ENCODE measurements around the gene UBE2Q1. TPM values are rescaled to one million over a fixed set of nuclear protein-coding genes. Genes with fewer than 3 reads are reported as not detected.
A peak's percentile ranks its signal among the peaks of the same experiment; 100 is the strongest.

The UBE2Q1 gene
- total and polyA plus RNA-seq, 2 experiments from 2014 or later, result 15.5 to 33.0 TPM

DNA sequence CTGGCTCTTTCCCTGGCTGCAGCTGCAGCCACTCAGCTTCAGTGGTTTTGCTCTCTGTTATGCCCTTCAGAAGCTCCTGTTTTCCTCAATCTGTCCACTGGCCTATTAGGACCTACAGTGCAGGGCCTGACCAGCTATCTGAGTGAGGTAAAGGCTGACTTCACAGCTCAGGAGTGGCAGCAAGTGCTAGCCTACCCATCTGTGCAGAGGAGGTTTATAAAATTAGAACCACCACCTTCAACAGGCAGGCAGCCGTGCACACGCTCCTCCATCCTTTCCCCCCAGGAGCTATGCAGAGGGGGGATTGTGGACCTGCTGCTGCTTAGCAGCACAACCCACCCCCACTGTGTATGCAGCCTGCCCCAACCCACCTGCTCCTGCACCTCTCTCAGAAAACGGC, 41.2 kb upstream of the UBE2Q1 start:
- H3K4me1 Mint-ChIP-seq, result peaks cover 16% of the 10 kb centered on the region
- H3K27me3 ChIP-seq (ENCODE audit: insufficient read depth), result no peaks in the 10 kb centered on the region
- no peak overlapping the region for H3K4me3 ChIP-seq
- peaks cover 6% of the 10 kb centered on the region for H3K4me1 ChIP-seq (ENCODE audit: insufficient read depth)
- H3K36me3 ChIP-seq (ENCODE audit: insufficient read depth), result peaks cover 44% of the 10 kb centered on the region
- no peak for DNase-seq (ENCODE audit: low spot score)
- H3K27me3 Mint-ChIP-seq (ENCODE audit: insufficient read depth, low read depth, poor library complexity), result peaks cover 3% of the 10 kb centered on the region
- H3K9me3 Mint-ChIP-seq, result no peaks in the 10 kb centered on the region
- no peak overlapping the region for H3K4me2 ChIP-seq
- no peaks in the 10 kb centered on the region for H3K9me2 ChIP-seq (ENCODE audit: insufficient read depth)
- TF ChIP-seq EZH2phosphoT487 (IDR thresholded peaks at IDR 0.05; ENCODE audit: unreplicated experiment), result no peak
- peaks cover 56% of the 10 kb centered on the region for H4K20me1 ChIP-seq (replicated peaks; ENCODE audit: insufficient read depth)
- peaks cover 62% of the 10 kb centered on the region for H3K79me2 ChIP-seq (replicated peaks; ENCODE audit: insufficient read depth)
- H3K27ac ChIP-seq (ENCODE audit: low read depth), result no peak overlapping the region
- no peak overlapping the region for H3K4me3 Mint-ChIP-seq
- H2AFZ ChIP-seq, result no peak overlapping the region
- no peaks in the 10 kb centered on the region for H3F3A ChIP-seq (replicated peaks; ENCODE audit: low read depth)
- ATAC-seq, result no peak
- H3K36me3 Mint-ChIP-seq (ENCODE audit: low read depth), result peaks cover 77% of the 10 kb centered on the region
- peak overlapping the region; percentile 62 for H3K27ac Mint-ChIP-seq

DNA sequence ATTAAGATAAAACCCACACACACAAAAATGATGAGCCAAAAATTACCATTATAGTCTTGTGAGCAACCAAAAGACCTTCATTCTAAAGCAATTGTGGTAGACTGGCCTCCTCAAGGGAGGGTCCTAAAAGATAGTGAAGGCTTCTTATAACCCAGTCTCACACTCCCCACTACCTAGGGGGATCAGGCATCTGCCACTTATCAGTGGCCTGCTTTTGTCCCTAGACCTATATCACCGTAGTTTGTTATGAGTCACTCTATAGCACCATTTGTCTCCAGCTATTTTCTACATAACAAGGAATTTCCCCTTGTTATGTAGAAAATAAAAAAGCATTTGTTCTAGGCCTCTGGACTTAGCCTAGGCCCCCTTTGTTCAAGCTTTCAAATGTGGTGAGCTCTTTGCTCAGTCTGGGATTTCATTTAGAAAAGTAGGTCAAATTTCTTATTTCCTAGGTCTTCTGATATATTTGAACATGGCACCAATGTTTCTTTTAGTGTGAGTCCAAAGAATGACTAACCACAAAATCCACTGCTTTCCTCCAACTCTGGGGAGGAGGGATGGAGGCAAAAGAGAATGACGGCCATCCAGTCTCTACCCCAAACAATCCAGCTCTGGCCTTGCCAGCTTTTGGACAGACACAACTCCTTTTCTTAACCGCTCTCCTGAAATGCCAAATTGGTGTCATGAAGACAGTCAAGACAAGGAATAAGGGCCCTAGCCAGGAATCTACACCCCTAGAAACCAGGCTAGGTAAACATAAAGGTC, 40.6 kb upstream of the UBE2Q1 start:
- Histone ChIP-seq H3K27ac (ENCODE audit: low read depth) (no peak overlapping the region), H3K36me3 (ENCODE audit: insufficient read depth) (peaks cover 50% of the 10 kb centered on the region), H3K27me3 (ENCODE audit: insufficient read depth) (no peaks in the 10 kb centered on the region), H4K20me1 (replicated peaks; ENCODE audit: insufficient read depth) (peaks cover 53% of the 10 kb centered on the region), H3K9me2 (ENCODE audit: insufficient read depth) (no peaks in the 10 kb centered on the region), H2AFZ (no peak overlapping the region), H3K4me2 (no peak overlapping the region), H3K79me2 (replicated peaks; ENCODE audit: insufficient read depth) (peaks cover 56% of the 10 kb centered on the region), H3K4me3 (no peak overlapping the region), H3F3A (replicated peaks; ENCODE audit: low read depth) (no peaks in the 10 kb centered on the region), H3K4me1 (ENCODE audit: insufficient read depth) (peaks cover 4% of the 10 kb centered on the region; the same call in 1 of the 2 replicates)
- ATAC-seq, result no peak
- H3K27me3 Mint-ChIP-seq (ENCODE audit: insufficient read depth, low read depth, poor library complexity), result peaks cover 3% of the 10 kb centered on the region
- H3K36me3 Mint-ChIP-seq (ENCODE audit: low read depth), result peaks cover 79% of the 10 kb centered on the region
- H3K9me3 Mint-ChIP-seq, result no peaks in the 10 kb centered on the region
- DNase-seq (ENCODE audit: low spot score), result no peak
- H3K4me3 Mint-ChIP-seq, result no peak overlapping the region
- H3K27ac Mint-ChIP-seq, result peak overlapping the region; percentile 62; the same call in 1 of the 2 replicates
- H3K4me1 Mint-ChIP-seq, result peaks cover 10% of the 10 kb centered on the region
- TF ChIP-seq ZNF331 (CRISPR knock-in tag; IDR thresholded peaks at IDR 0.05; ENCODE audit: low read depth), result no peak
- TF ChIP-seq EZH2 (IDR thresholded peaks at IDR 0.05; ENCODE audit: low read depth, unreplicated experiment), result no peak
- TF ChIP-seq ZNF462 (CRISPR knock-in tag; IDR thresholded peaks at IDR 0.05), result no peak
- no peak for TF ChIP-seq CREB1 (CRISPR knock-in tag; IDR thresholded peaks at IDR 0.05; ENCODE audit: low read depth)
- no peak for TF ChIP-seq ETS1 (IDR thresholded peaks at IDR 0.05)
- TF ChIP-seq EZH2phosphoT487 (IDR thresholded peaks at IDR 0.05; ENCODE audit: unreplicated experiment), result no peak
- TF ChIP-seq JUNB (IDR thresholded peaks at IDR 0.05; ENCODE audit: unreplicated experiment), result no peak
- TF ChIP-seq, protein P1, sequence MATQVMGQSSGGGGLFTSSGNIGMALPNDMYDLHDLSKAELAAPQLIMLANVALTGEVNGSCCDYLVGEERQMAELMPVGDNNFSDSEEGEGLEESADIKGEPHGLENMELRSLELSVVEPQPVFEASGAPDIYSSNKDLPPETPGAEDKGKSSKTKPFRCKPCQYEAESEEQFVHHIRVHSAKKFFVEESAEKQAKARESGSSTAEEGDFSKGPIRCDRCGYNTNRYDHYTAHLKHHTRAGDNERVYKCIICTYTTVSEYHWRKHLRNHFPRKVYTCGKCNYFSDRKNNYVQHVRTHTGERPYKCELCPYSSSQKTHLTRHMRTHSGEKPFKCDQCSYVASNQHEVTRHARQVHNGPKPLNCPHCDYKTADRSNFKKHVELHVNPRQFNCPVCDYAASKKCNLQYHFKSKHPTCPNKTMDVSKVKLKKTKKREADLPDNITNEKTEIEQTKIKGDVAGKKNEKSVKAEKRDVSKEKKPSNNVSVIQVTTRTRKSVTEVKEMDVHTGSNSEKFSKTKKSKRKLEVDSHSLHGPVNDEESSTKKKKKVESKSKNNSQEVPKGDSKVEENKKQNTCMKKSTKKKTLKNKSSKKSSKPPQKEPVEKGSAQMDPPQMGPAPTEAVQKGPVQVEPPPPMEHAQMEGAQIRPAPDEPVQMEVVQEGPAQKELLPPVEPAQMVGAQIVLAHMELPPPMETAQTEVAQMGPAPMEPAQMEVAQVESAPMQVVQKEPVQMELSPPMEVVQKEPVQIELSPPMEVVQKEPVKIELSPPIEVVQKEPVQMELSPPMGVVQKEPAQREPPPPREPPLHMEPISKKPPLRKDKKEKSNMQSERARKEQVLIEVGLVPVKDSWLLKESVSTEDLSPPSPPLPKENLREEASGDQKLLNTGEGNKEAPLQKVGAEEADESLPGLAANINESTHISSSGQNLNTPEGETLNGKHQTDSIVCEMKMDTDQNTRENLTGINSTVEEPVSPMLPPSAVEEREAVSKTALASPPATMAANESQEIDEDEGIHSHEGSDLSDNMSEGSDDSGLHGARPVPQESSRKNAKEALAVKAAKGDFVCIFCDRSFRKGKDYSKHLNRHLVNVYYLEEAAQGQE (IDR thresholded peaks at IDR 0.05; ENCODE audit: unreplicated experiment), result no peak
- TF ChIP-seq NANOG (IDR thresholded peaks at IDR 0.05; ENCODE audit: borderline replicate concordance), result no peak

Data from GM23338 (cell line).